CD4-positive, alpha-beta T cell treated with Interferon alpha-2 for 1 hour (primary cell): Measurements from ENCODE around the gene TUSC7.

ENCODE experiments used
- DNase-seq, 2 donors: peaks; one replicate each; pipeline ENCODE4 v3.0.0-alpha.2; 2020 to 2022

Gene TUSC7

GRCh38 chr3:116709479-116709878, at the start of gene TUSC7:
TSS of gene TUSC7 (plus strand) at chr3:116709779.
- DNase-seq = no peak

GRCh38 chr3:116661196-116661595, 48.4 kb upstream of the TUSC7 start:
- no peak for DNase-seq

- DNase-seq = no peak
Observed at GRCh38 chr3:116663161-116664110, 46.1 kb upstream of the TUSC7 start.

DNA sequence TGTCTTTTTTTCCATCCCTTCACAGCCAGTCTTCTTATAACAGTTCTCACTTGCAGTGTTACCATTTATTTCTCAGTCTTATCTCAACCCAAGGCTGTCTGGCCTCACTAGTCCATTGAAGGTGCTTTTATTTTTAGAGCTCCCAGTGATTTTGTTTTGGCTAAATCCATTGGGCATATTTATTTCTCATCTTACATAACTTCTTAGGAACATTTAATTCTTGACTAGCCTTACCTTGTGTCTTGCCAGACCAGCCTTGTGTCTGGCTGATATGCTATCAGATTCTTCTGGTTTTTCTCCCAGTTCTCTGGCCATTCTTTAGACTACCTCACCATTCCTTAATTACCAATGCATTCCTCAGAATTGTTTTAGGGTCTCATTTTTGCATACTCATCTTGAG, 42.3 kb upstream of the TUSC7 start:
- no peak for DNase-seq

DNA sequence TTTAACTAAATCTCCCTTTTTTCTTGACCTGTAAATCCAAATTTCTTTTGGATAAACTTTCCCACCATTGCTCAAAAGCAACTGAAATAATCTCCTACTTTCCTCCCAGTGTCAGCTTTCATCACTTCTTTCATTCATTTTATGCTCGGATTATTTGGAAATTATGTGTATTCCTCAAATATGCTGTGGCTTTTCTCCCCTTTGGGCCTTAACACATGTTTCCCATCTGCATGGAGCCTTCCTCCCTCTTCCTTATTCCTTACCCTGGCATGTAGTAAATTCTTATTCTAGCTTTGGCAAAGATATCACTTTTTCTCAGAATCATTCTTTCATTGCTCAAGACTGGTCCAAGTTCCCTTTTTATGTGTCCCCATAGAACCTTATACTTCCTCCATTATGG, 41.8 kb upstream of the TUSC7 start:
- no peak for DNase-seq

- DNase-seq = no peak
Observed at GRCh38 chr3:116669576-116669975, 40.0 kb upstream of the TUSC7 start.

DNA sequence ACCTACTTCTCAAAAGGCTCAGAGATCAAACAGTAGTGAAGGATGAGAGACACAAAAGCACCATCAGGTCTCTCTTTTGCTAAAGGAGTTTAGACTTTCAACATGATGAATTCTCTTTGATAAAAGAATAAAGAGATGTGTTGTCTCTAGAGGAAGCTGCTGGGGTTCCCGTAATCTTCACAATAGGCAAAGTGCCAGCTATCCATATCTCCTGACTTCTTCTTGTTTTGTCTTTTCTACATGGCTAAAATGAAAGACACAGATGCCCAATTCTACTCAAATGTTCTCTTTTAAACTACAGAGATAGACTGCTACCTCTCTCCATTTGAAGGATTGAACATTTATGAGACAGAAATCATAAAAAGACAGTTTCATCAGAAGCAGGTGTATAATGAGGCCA, 38.4 kb upstream of the TUSC7 start:
- DNase-seq = no peak

GRCh38 chr3:116678853-116679252, 30.7 kb upstream of the TUSC7 start:
- DNase-seq = no peak

DNA sequence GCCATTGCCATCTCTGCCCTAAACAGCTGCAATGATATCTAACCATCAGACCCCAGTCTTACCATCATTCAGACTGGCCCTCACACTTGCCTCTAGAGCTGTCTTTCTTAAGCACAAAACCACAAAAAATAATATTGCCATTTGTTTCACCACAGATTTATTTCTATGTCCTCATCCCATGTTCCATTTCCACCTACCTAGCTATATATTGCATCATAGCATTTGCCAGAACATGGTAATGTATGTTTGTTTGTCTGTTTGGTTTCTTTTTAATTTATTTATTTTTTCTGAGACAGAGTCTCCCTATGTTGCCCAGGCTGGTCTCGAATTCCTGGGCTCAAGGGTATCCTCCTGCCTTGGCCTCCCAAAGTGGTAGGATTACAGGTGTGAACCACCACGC, 18.5 kb upstream of the TUSC7 start:
- no peak for DNase-seq

- no peak for DNase-seq
Observed at GRCh38 chr3:116701070-116701469, 8.5 kb upstream of the TUSC7 start.

DNA sequence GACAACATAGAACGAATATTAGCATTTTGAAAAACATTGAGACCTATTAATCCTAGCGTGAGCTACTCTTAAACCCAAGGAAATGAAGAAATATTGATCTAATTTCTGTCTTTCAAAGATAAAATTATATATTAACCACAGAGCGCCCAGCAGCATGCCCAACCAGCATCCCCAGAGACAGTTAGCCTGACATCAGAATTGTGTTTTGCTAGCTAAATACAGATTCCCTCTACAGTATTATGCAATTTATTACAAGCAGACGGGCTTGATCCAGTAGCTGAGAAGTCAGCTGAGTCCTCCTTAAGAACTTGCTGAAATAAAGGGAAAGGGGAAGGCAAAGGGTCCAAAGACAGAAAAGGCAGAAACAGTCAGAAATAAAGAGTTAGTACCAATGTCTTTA, 7.2 kb upstream of the TUSC7 start:
- no peak for DNase-seq

DNA sequence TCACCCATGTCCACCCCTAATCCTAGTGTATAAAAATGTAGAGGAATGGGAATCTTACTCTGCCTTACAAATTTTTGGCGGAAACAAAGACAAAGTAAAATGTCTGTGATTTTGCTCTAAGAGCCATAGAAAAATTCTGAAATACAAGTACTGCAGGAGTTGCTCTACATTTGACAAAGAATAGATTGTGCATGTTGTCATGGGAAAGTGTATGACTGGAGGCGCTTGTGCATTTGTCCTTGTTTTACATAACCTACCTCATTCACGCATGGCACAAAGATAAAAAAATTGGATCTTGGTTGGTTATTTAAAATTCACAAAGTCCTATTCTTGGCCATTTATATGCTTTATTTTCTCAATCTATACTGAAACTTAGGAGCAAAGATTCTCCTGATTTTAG, 2.0 kb upstream of the TUSC7 start:
- DNase-seq = no peak

DNA sequence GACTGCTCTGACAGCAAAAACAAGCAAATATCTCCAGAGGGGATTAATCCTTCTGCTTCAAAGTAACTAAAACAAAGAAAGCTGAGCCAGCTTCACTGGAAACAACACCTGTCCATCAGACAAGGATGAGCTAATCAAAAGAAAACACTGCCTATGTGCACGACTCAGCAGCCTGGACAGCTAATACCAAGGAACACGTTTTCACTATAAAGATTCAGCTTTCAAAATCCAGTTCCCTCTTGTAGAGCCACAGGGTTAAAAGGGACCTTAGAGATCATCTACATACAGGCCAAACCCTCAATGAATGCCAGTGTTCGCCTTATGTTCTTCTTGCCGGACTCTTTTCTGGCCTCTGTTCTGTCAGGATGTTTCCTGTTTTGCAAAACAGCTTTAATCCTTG, 6.9 kb downstream of the TUSC7 start:
- DNase-seq = no peak

DNA sequence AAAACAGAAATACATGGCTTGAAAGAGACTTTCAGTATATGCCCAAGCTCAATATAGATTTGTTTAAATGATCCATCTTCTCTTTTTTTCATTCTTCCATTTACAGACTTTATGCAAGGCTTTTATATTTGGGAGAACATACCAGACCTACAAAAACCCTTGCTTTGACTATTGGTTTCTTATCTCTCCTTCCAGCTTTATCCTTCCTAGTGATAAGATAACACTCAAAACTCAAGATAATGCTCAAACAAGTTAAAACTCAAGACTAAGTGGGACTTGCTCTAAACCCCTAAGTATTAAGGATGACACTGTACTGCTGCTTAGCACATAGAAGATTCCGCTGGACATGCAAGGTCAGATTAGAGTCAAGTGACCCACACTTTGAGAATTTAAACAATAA, 8.0 kb downstream of the TUSC7 start:
- no peak for DNase-seq

DNA sequence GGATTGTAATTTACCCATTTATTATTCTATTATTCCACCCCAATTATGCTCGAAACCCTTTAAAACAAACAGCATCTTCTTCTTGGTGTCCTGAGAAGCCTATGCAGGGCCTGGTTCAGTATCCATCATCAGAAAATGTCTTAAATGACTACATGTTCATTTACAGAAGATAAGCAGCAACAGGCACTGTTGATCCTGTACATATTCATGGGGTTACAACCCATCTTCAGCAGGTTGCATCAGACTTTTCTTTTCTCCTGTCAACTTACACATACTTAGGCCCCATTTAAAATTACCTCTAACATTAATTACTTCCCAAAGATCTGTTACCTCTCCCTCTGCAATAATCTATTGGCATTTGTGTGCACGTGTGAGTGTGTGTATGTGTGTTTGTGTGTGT, 18.9 kb downstream of the TUSC7 start:
- DNase-seq = no peak

GRCh38 chr3:116734243-116734642, 24.7 kb downstream of the TUSC7 start:
- no peak for DNase-seq

GRCh38 chr3:116739678-116740077, 30.1 kb downstream of the TUSC7 start:
- no peak for DNase-seq

DNA sequence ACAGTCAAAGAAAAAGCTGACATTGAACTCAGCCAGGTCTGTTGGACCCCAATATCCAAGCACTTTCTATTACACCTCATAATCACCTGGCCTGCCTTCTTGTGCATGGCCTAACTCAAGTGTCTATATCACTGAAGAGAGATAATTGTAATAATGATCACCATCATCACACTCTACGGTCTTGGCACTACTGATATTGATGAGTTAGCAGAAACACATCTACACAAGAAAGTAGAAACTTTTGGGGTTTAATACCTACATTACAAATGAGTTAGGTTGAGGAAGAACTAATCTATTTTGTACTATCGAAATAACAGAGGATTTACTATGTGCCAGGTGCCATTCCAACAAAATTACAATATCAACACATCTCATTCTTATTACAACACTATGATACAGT, 30.7 kb downstream of the TUSC7 start:
- no peak for DNase-seq

GRCh38 chr3:116741467-116741866, 31.9 kb downstream of the TUSC7 start:
- no peak for DNase-seq

DNA sequence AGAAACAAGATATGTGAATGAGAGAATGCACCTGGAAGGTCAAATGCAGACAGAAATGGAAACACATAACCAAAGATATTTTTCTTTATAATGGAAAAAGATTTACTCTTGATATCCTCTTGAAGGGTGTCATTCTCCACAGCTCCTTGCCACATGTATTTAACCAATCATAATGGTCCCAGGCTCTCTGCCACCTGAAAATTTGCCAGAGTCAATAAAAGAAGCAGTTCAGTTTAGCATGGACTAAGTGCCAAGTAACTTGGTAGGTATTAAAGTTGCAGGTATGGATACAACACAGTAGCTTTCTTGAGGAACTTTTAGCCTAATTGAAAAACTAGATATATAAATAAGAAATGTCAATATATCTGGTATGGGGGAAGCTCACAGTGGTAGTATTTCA, 33.5 kb downstream of the TUSC7 start:
- no peak for DNase-seq

DNA sequence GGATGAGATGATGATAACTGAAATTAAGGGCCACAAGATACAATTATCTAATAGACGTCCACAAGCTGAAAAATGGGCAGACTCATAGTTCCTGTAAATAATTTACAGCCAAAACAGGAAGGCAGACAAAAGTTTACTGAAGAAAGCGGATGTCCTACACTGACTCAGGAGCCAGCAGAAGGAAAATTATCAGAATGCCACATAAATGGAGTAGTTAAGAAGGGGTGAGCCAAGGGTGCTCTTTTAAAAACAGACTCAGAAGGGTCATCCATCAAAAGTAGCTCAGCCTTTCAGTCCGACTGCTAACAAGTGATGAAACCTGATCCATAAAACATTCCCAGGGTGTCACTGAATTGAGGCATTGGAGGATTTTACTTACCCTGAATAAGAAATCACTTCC, 39.8 kb downstream of the TUSC7 start:
- DNase-seq = no peak

DNA sequence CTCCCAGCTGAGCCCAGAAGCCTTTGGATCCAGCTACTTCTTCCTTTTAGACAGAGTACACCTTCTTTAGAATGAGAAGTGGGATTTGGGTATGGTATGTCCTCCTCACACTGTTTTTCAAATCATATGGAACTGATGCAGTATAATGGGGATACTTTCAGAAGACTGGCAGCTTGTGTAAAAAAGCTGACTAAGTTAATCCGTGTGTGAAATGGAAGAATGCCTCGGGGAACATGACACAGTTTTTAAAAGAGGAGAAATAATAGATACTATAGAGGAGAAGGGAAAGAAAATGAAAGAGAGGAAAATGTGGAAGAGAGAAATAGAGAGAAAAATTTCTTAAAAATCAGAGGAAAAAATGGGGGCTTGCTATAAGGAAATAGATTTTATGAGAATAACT, 47.7 kb downstream of the TUSC7 start:
- DNase-seq = no peak

DNA sequence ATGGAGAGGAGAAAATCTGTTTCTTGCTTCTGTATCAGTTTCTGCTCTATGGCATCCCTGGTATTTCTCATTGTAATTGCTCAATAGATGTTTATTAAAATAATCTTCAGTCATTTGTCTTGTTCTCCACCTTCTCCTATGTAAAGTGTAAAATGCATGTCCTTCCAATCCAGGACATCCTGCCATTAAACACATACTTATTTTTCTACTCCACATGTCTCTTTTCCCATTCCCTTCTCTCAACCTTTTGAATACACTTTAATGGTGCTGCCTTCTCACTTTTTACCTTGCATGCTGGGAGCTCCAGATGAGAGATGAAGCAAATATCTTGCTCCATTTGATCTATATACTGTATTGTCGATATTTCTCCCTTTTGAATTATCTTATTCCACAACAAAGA, 49.7 kb downstream of the TUSC7 start:
- no peak for DNase-seq
